H1 (cell line): ENCODE results near the gene DNLZ. TPM values are rescaled to one million over a fixed set of nuclear protein-coding genes. Genes with fewer than 3 reads are reported as not detected.

Experiments used
- CTCF ChIA-PET: fragments of 300-600 bp; sonication (Branson Sonifier 250); formaldehyde crosslinking; loops from one replicate; lab custom pipeline; 2021; ENCODE audit not compliant: partially characterized antibody; lab: Charles Lee
- POLR2A ChIA-PET: fragments of 300-600 bp; sonication (Branson Sonifier 250); formaldehyde crosslinking; loops from one replicate; lab custom pipeline; 2021; ENCODE audit warnings: inconsistent platforms; ENCODE audit not compliant: partially characterized antibody; lab: Charles Lee
- DNase-seq, 2 experiments: peaks; one replicate each; pipeline versions ENCODE4 v3.0.0 to v3.0.0-alpha.2; 2010 to 2022; ENCODE audit warnings: low spot score in 2 of 2, low read depth in 1 of 2, mixed read lengths in 1 of 2
- FAIRE-seq: peaks from 2 replicates; lab custom pipeline; 2011; peaks lifted over from hg19 to GRCh38; lab: Jason Lieb, UNC
- H2AFZ ChIP-seq: 2 replicates; pipeline ENCODE4 v1.8.1; 2012; ENCODE audit warnings: low read length, inconsistent platforms
- H2AK5ac ChIP-seq: 2 replicates; pipeline ENCODE4 v1.6.1; 2013; ENCODE audit warnings: low read depth, low read length
- H2BK120ac ChIP-seq: replicated peaks from 2 replicates; pipeline ENCODE3; 2013; ENCODE audit warnings: low read depth, low read length, inconsistent platforms
- H2BK12ac ChIP-seq: 2 replicates; pipeline ENCODE4 v1.6.1; 2013; ENCODE audit warnings: low read depth, low read length
- H2BK15ac ChIP-seq: 2 replicates; pipeline ENCODE4 v1.6.1; 2013; ENCODE audit warnings: low read length
- H2BK20ac ChIP-seq: 2 replicates; pipeline ENCODE4 v1.6.1; 2013; ENCODE audit warnings: low read length
- H2BK5ac ChIP-seq: 2 replicates; pipeline ENCODE4 v1.6.1; 2013; ENCODE audit warnings: low read depth, low read length
- H3K14ac ChIP-seq: 2 replicates; pipeline ENCODE4 v1.6.1; 2013; ENCODE audit warnings: inconsistent platforms; ENCODE audit not compliant: insufficient read length
- H3K18ac ChIP-seq: 2 replicates; pipeline ENCODE4 v1.6.1; 2013; ENCODE audit warnings: low read length; ENCODE audit errors: extremely low read depth
- H3K23ac ChIP-seq: 2 replicates; pipeline ENCODE4 v1.6.1; 2013; ENCODE audit warnings: inconsistent platforms; ENCODE audit not compliant: insufficient read length
- H3K23me2 ChIP-seq: 2 replicates; pipeline ENCODE4 v1.6.1; 2013; ENCODE audit warnings: low read depth, low read length
- H3K27ac ChIP-seq: 2 replicates; pipeline ENCODE4 v1.6.1; 2011; ENCODE audit warnings: low read depth, low read length, inconsistent platforms
- H3K27me3 ChIP-seq, 4 experiments: replicated peaks in 1 of 4; 1 replicate in 1 of 4; 2 replicates in 3 of 4; pipeline versions ENCODE4 v1.6.1 to v1.8.1; 2011 to 2013; ENCODE audit warnings: low read length in 3 of 4, mild to moderate bottlenecking in 3 of 4, inconsistent platforms in 2 of 4, mixed read lengths in 2 of 4, moderate library complexity in 1 of 4; ENCODE audit not compliant: control insufficient read depth in 3 of 4, insufficient read depth in 3 of 4; ENCODE audit errors: extremely low read depth in 1 of 4
- H3K36me3 ChIP-seq, 4 experiments: 2 replicates each; pipeline versions ENCODE4 v1.6.1 to v1.8.1; 2011 to 2013; ENCODE audit warnings: mild to moderate bottlenecking in 4 of 4, low read length in 3 of 4, moderate library complexity in 2 of 4, control low read depth in 1 of 4, inconsistent platforms in 1 of 4; ENCODE audit not compliant: insufficient read depth in 4 of 4, control insufficient read depth in 2 of 4
- H3K4ac ChIP-seq: replicated peaks from 2 replicates; pipeline ENCODE3; 2013; ENCODE audit warnings: low read length, low read depth, mixed read lengths, inconsistent platforms; ENCODE audit not compliant: insufficient read length
- H3K4me1 ChIP-seq, 4 experiments: replicated peaks in 1 of 4; 1 replicate in 1 of 4; 2 replicates in 3 of 4; pipeline versions ENCODE4 v1.6.1 to v1.8.1; 2011 to 2013; ENCODE audit warnings: low read length in 3 of 4, inconsistent platforms in 2 of 4, mixed read lengths in 1 of 4; ENCODE audit not compliant: insufficient read depth in 4 of 4, control insufficient read depth in 3 of 4
- H3K4me2 ChIP-seq, 2 experiments: 2 replicates each; pipeline versions ENCODE4 v1.6.1 to v1.8.1; 2011 to 2013; ENCODE audit warnings: low read depth in 2 of 2, low read length in 2 of 2, control low read depth in 1 of 2, inconsistent platforms in 1 of 2, mild to moderate bottlenecking in 1 of 2; ENCODE audit not compliant: insufficient read depth in 1 of 2
- H3K4me3 ChIP-seq, 4 experiments: fragments of 200-600, 300-600 bp in 1 of 4; sonication (generic), shearing (Covaris generic), sonication (Bioruptor Twin) in 1 of 4; 2 replicates each; pipeline versions ENCODE4 v1.5.1 to v1.8.1; 2011 to 2016; ENCODE audit warnings: low read length in 4 of 4, low read depth in 3 of 4, control low read depth in 2 of 4, inconsistent platforms in 2 of 4, mild to moderate bottlenecking in 2 of 4, mixed read lengths in 1 of 4, moderate library complexity in 1 of 4; ENCODE audit not compliant: insufficient read depth in 2 of 4; ENCODE audit errors: extremely low read depth in 1 of 4
- H3K56ac ChIP-seq: replicated peaks from 2 replicates; pipeline ENCODE3; 2013; ENCODE audit warnings: low read depth, mild to moderate bottlenecking, mixed read lengths, low read length, inconsistent platforms; ENCODE audit not compliant: insufficient read length
- H3K79me1 ChIP-seq: 2 replicates; pipeline ENCODE4 v1.6.1; 2013; ENCODE audit warnings: low read depth, low read length, control low read depth
- H3K79me2 ChIP-seq, 2 experiments: 2 replicates each; pipeline versions ENCODE4 v1.6.1 to v1.8.1; 2012 to 2013; ENCODE audit warnings: low read length in 2 of 2, mild to moderate bottlenecking in 2 of 2, inconsistent platforms in 1 of 2; ENCODE audit not compliant: insufficient read depth in 2 of 2, control insufficient read depth in 1 of 2
- H3K9ac ChIP-seq, 4 experiments: replicated peaks in 1 of 4; 1 replicate in 1 of 4; 2 replicates in 3 of 4; pipeline versions ENCODE4 v1.6.1 to v1.8.1; 2011 to 2013; ENCODE audit warnings: low read depth in 3 of 4, low read length in 3 of 4, control low read depth in 2 of 4, mild to moderate bottlenecking in 2 of 4, moderate library complexity in 2 of 4, inconsistent platforms in 1 of 4; ENCODE audit errors: extremely low read depth in 1 of 4
- H3K9me3 ChIP-seq, 2 experiments: 2 replicates each; pipeline versions ENCODE4 v1.6.1 to v1.8.1; 2012 to 2013; ENCODE audit warnings: mild to moderate bottlenecking in 2 of 2, moderate library complexity in 2 of 2, control low read depth in 1 of 2, inconsistent platforms in 1 of 2, low read depth in 1 of 2, low read length in 1 of 2, mixed read lengths in 1 of 2; ENCODE audit not compliant: insufficient read depth in 2 of 2
- H4K20me1 ChIP-seq, 2 experiments: replicated peaks in 1 of 2; 2 replicates each; pipeline versions ENCODE3 to v1.8.1; 2011 to 2013; ENCODE audit warnings: inconsistent platforms in 2 of 2, low read length in 2 of 2, mild to moderate bottlenecking in 1 of 2; ENCODE audit not compliant: insufficient read depth in 2 of 2, control insufficient read depth in 1 of 2
- H4K5ac ChIP-seq: 2 replicates; pipeline ENCODE4 v1.6.1; 2013; ENCODE audit warnings: low read length, low read depth, mixed read lengths, inconsistent platforms; ENCODE audit not compliant: insufficient read length
- H4K8ac ChIP-seq: 2 replicates; pipeline ENCODE4 v1.8.0; 2013; ENCODE audit warnings: mild to moderate bottlenecking, moderate library complexity, low read length, inconsistent platforms; ENCODE audit not compliant: insufficient read depth; ENCODE audit errors: extremely low read depth
- H4K91ac ChIP-seq: replicated peaks from 2 replicates; pipeline ENCODE3; 2013; ENCODE audit warnings: low read length, mixed read lengths, inconsistent platforms; ENCODE audit not compliant: insufficient read length
- CEBPB ChIP-seq: IDR thresholded peaks from 2 replicates; pipeline ENCODE4 v1.6.1; 2012; ENCODE audit warnings: low read depth, low read length
- EGR1 ChIP-seq: IDR thresholded peaks from 2 replicates; pipeline ENCODE4 v1.6.1; 2011; ENCODE audit warnings: low read depth, low read length, borderline replicate concordance
- KDM1A ChIP-seq: fragments of 200-600, 300-600 bp; sonication (generic); IDR thresholded peaks from 2 replicates; pipeline ENCODE4 v1.7.1; 2016; ENCODE audit warnings: mild to moderate bottlenecking, low read length, borderline replicate concordance
- NANOG ChIP-seq: IDR thresholded peaks from 2 replicates; pipeline ENCODE4 v1.6.1; 2011; ENCODE audit warnings: low read length, low read depth, mild to moderate bottlenecking, inconsistent platforms; ENCODE audit not compliant: insufficient read depth, poor library complexity, severe bottlenecking
- POU5F1 ChIP-seq: IDR thresholded peaks from 2 replicates; pipeline ENCODE4 v1.6.1; 2011; ENCODE audit warnings: low read depth, mild to moderate bottlenecking, low read length, moderate library complexity
- SP1 ChIP-seq: IDR thresholded peaks from 2 replicates; pipeline ENCODE4 v1.6.1; 2011; ENCODE audit warnings: low read depth, low read length
- TAF7 ChIP-seq: optimal IDR thresholded peaks from 2 replicates; pipeline ENCODE3; 2011; ENCODE audit warnings: low read depth, mild to moderate bottlenecking, inconsistent platforms, low read length, moderate library complexity, borderline replicate concordance
- WGBS, 2 experiments: shearing (Covaris generic) in 1 of 2; methylation state at CpG; one replicate each; pipeline versions ENCODE4 v1.1.6 to v1.1.7; 2013 to 2015; ENCODE audit warnings: low lambda C conversion rate in 2 of 2, mixed read lengths in 2 of 2, inconsistent platforms in 1 of 2, low coverage in 1 of 2, missing lambda C conversion rate in 1 of 2; ENCODE audit not compliant: insufficient replicate concordance in 2 of 2, insufficient coverage in 1 of 2, insufficient read length in 1 of 2; ENCODE audit errors: extremely low coverage in 1 of 2, missing lambda C conversion rate in 1 of 2; 5-methylcytosine and 5-hydroxymethylcytosine counted together
- polyA plus RNA-seq, 7 experiments: library from polyadenylated mRNA; depleted of rRNA in 3 of 7; stranded (reverse) in 5 of 7; unstranded in 2 of 7; fragments of >200 nt in 5 of 7; fragments of 200-250 nt in 2 of 7; gene quantifications; 1 replicate in 5 of 7; 2 replicates in 1 of 7; 4 replicates in 1 of 7; pipeline versions ENCODE4 v1.2.1 to v1.2.3, GENCODE V29; 2011 to 2013; ENCODE audit warnings: missing spikeins in 2 of 7, mixed read lengths in 2 of 7
- total RNA-seq: library from RNA; stranded (reverse); fragmentation: NEBNext Ultra II Directional; extraction: Animal tissue kit (Norgen Biotek cat#: 25700); gene quantifications from 2 replicates; pipeline ENCODE4 v1.2.1, GENCODE V29; 2021

Gene DNLZ
- total and polyA plus RNA-seq, 2 of the 8 experiments (the other 6 are each of a cell fraction or from before 2014, with no cell fraction given): 11.6 to 17.9 TPM

- H3K14ac ChIP-seq: no peak overlapping the region
- H4K5ac ChIP-seq: no peak overlapping the region
- H2AK5ac ChIP-seq: no peak overlapping the region
- no peaks in the 10 kb centered on the region for H3K9me3 ChIP-seq
- no peak overlapping the region for H3K23ac ChIP-seq
- CTCF ChIA-PET: interaction anchor here (0.7 to 2.1 kb wide), 7 partner anchors 8 to 137 kb away, joined by 3 to 7 read pairs (median 3); no protein-coding TSS in a partner anchor
- peaks cover 20% of the 10 kb centered on the region for H3K79me1 ChIP-seq
- H2BK20ac ChIP-seq: no peak overlapping the region
- no peak overlapping the region for H4K8ac ChIP-seq
- H2BK15ac ChIP-seq: no peak overlapping the region
- DNase-seq: no peak
- no peak overlapping the region for H2BK12ac ChIP-seq
- WGBS, 2 experiments: 91% methylated on average over 9 of the region's 9 CpGs; no CpG with 5 or more reads in 1 of the 2 experiments
- peaks cover 0 to 3% (median 3%) of the 10 kb centered on the region in 4 experiments; a peak in 4 of 7 replicates for H3K4me1 ChIP-seq
- H3K27me3 ChIP-seq: no peaks in the 10 kb centered on the region
- no peak overlapping the region for H2AFZ ChIP-seq
- no peak for FAIRE-seq
- H3K27ac ChIP-seq: no peak overlapping the region
- TF ChIP-seq SP1: no peak
- no peak for TF ChIP-seq NANOG
- no peak for TF ChIP-seq CEBPB
- no peak for TF ChIP-seq EGR1
- no peak for TF ChIP-seq POU5F1
- TF ChIP-seq TAF7: no peak
- no peak for TF ChIP-seq KDM1A
- no peak overlapping the region for H3K4me2 ChIP-seq
- H2BK5ac ChIP-seq: no peak overlapping the region
- H3K9ac ChIP-seq: no peak overlapping the region
- H3K4me3 ChIP-seq: no peak overlapping the region
- H3K23me2 ChIP-seq: peaks cover 9% of the 10 kb centered on the region
- H4K91ac ChIP-seq: no peak overlapping the region
- peaks cover 11 to 51% of the 10 kb centered on the region in 2 experiments for H3K79me2 ChIP-seq
- peaks cover 14 to 17% of the 10 kb centered on the region in 2 experiments for H4K20me1 ChIP-seq
- peaks cover 23 to 42% (median 35%) of the 10 kb centered on the region in 4 experiments for H3K36me3 ChIP-seq
- no peak overlapping the region for H3K4ac ChIP-seq
- POLR2A ChIA-PET: interaction anchor here (0.6 to 8.0 kb wide), 4 partner anchors 12 to 30 kb away, joined by 3 to 123 read pairs (median 15); partner anchors contain the start of gene SNAPC4
- no peak overlapping the region for H3K56ac ChIP-seq
- no peak overlapping the region for H3K18ac ChIP-seq
- no peak overlapping the region for H2BK120ac ChIP-seq
These were observed 49.4 kb upstream of the DNLZ start for GRCh38 chr9:136412962-136413361.
